Activated T-helper 2 cell treated with anti-CD3 and anti-CD28 coated beads, Interferon-gamma antibody, Interleukin-2, Interleukin-4, amounts not matched to agents 10 μg/mL and 5 μg/mL and 100 μg/mL, durations not matched to agents 14 hours and 24 hours and 36 hours (primary cell): ENCODE results near the gene C16orf78. TPM values are rescaled to one million over a fixed set of nuclear protein-coding genes. Genes with fewer than 3 reads are reported as not detected.
"Not testable (repeated sequence)": the region's sequence is repeated elsewhere in the genome, so short reads cannot be mapped to it uniquely, and the experiment has no call there.

ENCODE experiments used
- DNase-seq: peaks from one replicate; pipeline ENCODE4 v3.0.0; 2021; ENCODE audit warnings: low spot score
- H3K27ac Mint-ChIP-seq: one replicate; pipeline ENCODE4 v1.8.0; 2021; ENCODE audit warnings: mixed read lengths
- H3K27me3 Mint-ChIP-seq: one replicate; pipeline ENCODE4 v1.8.0; 2021; ENCODE audit warnings: low read depth, mixed read lengths
- H3K36me3 Mint-ChIP-seq: one replicate; pipeline ENCODE4 v1.8.0; 2021; ENCODE audit warnings: low read depth, mixed read lengths
- H3K4me1 Mint-ChIP-seq: one replicate; pipeline ENCODE4 v1.8.0; 2021; ENCODE audit warnings: low read depth, mixed read lengths
- H3K4me3 Mint-ChIP-seq: one replicate; pipeline ENCODE4 v1.8.0; 2021; ENCODE audit warnings: low read depth, mild to moderate bottlenecking, moderate library complexity, mixed read lengths
- H3K9me3 Mint-ChIP-seq: one replicate; pipeline ENCODE4 v1.8.0; 2021; ENCODE audit warnings: mixed read lengths
- intact Hi-C: fragments of 100-400 bp; cut with micrococcal nuclease; formaldehyde crosslinking; loops from one replicate; pipeline ENCODE4 v1.15.1; 2023
- total RNA-seq: library from RNA; stranded (reverse); gene quantifications from 2 replicates; pipeline ENCODE4 v1.2.3, GENCODE V29; 2022

Gene C16orf78
- total RNA-seq, 1 donor from 2014 or later, result not detected

- H3K4me1 Mint-ChIP-seq, result no peaks in the 10 kb centered on the region
- intact Hi-C loops, result no loop called here
- H3K9me3 Mint-ChIP-seq, result no peaks in the 10 kb centered on the region
- no peak overlapping the region for H3K27ac Mint-ChIP-seq
- peaks cover 1% of the 10 kb centered on the region for H3K27me3 Mint-ChIP-seq
- no peak for DNase-seq
- no peak overlapping the region for H3K4me3 Mint-ChIP-seq
- H3K36me3 Mint-ChIP-seq, result no peaks in the 10 kb centered on the region
Measured at GRCh38 chr16:49354101-49354500, 19.5 kb upstream of the C16orf78 start.

GRCh38 chr16:49354991-49355390 is 18.6 kb upstream of the C16orf78 start:
- Mint-ChIP-seq H3K9me3 (no peaks in the 10 kb centered on the region), H3K36me3 (no peaks in the 10 kb centered on the region), H3K27me3 (peaks cover 1% of the 10 kb centered on the region), H3K4me1 (no peaks in the 10 kb centered on the region), H3K27ac (no peak overlapping the region), H3K4me3 (no peak overlapping the region)
- DNase-seq, result no peak
- intact Hi-C loops, result no loop called here

- no peaks in the 10 kb centered on the region for H3K36me3 Mint-ChIP-seq
- no peak overlapping the region for H3K27ac Mint-ChIP-seq
- no peak for DNase-seq
- H3K4me3 Mint-ChIP-seq, result no peak overlapping the region
- H3K27me3 Mint-ChIP-seq, result no peaks in the 10 kb centered on the region
- H3K9me3 Mint-ChIP-seq, result no peaks in the 10 kb centered on the region
- intact Hi-C loops, result no loop called here
- no peaks in the 10 kb centered on the region for H3K4me1 Mint-ChIP-seq
Measured at GRCh38 chr16:49355933-49356665, 17.5 kb upstream of the C16orf78 start.

GRCh38 chr16:49356728-49357488 is 16.7 kb upstream of the C16orf78 start:
- no peak overlapping the region for H3K4me3 Mint-ChIP-seq
- H3K9me3 Mint-ChIP-seq, result no peaks in the 10 kb centered on the region
- no peaks in the 10 kb centered on the region for H3K36me3 Mint-ChIP-seq
- no peak for DNase-seq
- no peaks in the 10 kb centered on the region for H3K4me1 Mint-ChIP-seq
- intact Hi-C loops, result no loop called here
- no peak overlapping the region for H3K27ac Mint-ChIP-seq
- H3K27me3 Mint-ChIP-seq, result no peaks in the 10 kb centered on the region

GRCh38 chr16:49359591-49359990 is 14.0 kb upstream of the C16orf78 start:
- Mint-ChIP-seq H3K27ac (no peak overlapping the region), H3K4me3 (no peak overlapping the region), H3K9me3 (no peaks in the 10 kb centered on the region), H3K4me1 (no peaks in the 10 kb centered on the region), H3K36me3 (no peaks in the 10 kb centered on the region), H3K27me3 (no peaks in the 10 kb centered on the region)
- DNase-seq, result no peak
- intact Hi-C loops, result no loop called here

GRCh38 chr16:49361731-49362130 is 11.9 kb upstream of the C16orf78 start:
- intact Hi-C loops, H3K27ac Mint-ChIP-seq: not testable (repeated sequence)

GRCh38 chr16:49362230-49362629 is 11.4 kb upstream of the C16orf78 start:
- Mint-ChIP-seq H3K9me3 (no peaks in the 10 kb centered on the region), H3K4me1 (no peaks in the 10 kb centered on the region), H3K36me3 (no peaks in the 10 kb centered on the region), H3K4me3 (no peak overlapping the region), H3K27me3 (no peaks in the 10 kb centered on the region), H3K27ac (no peak overlapping the region)
- DNase-seq, result no peak
- intact Hi-C loops, result no loop called here

More at GRCh38 chr16:49361731-49362130, 11.9 kb upstream of the C16orf78 start:
- not testable (repeated sequence) for DNase-seq, H3K9me3 Mint-ChIP-seq, H3K4me3 Mint-ChIP-seq, H3K27me3 Mint-ChIP-seq, H3K4me1 Mint-ChIP-seq, H3K36me3 Mint-ChIP-seq

GRCh38 chr16:49365711-49366509 is 7.7 kb upstream of the C16orf78 start:
- intact Hi-C loops, result no loop called here
- Mint-ChIP-seq H3K36me3 (no peaks in the 10 kb centered on the region), H3K4me1 (no peaks in the 10 kb centered on the region), H3K9me3 (no peaks in the 10 kb centered on the region), H3K4me3 (no peak overlapping the region), H3K27me3 (no peaks in the 10 kb centered on the region), H3K27ac (no peak overlapping the region)
- DNase-seq, result no peak

GRCh38 chr16:49366669-49367068 is 6.9 kb upstream of the C16orf78 start:
- no peak overlapping the region for H3K4me3 Mint-ChIP-seq
- intact Hi-C loops, result no loop called here
- H3K27me3 Mint-ChIP-seq, result no peaks in the 10 kb centered on the region
- H3K9me3 Mint-ChIP-seq, result no peaks in the 10 kb centered on the region
- H3K4me1 Mint-ChIP-seq, result no peaks in the 10 kb centered on the region
- H3K36me3 Mint-ChIP-seq, result no peaks in the 10 kb centered on the region
- H3K27ac Mint-ChIP-seq, result no peak overlapping the region
- DNase-seq, result no peak

- intact Hi-C loops, result no loop called here
Measured at GRCh38 chr16:49369651-49370611, 3.7 kb upstream of the C16orf78 start.

GRCh38 chr16:49376206-49376605 is 2.6 kb downstream of the C16orf78 start:
- Mint-ChIP-seq H3K9me3 (no peaks in the 10 kb centered on the region), H3K4me1 (no peaks in the 10 kb centered on the region), H3K27ac (no peak overlapping the region), H3K4me3 (no peak overlapping the region), H3K36me3 (no peaks in the 10 kb centered on the region), H3K27me3 (no peaks in the 10 kb centered on the region)
- intact Hi-C loops, result no loop called here
- DNase-seq, result no peak

More at GRCh38 chr16:49369651-49370611, 3.7 kb upstream of the C16orf78 start:
- no peak for DNase-seq
- no peaks in the 10 kb centered on the region for H3K36me3 Mint-ChIP-seq
- no peaks in the 10 kb centered on the region for H3K4me1 Mint-ChIP-seq
- no peak overlapping the region for H3K4me3 Mint-ChIP-seq
- H3K9me3 Mint-ChIP-seq, result no peaks in the 10 kb centered on the region
- no peak overlapping the region for H3K27ac Mint-ChIP-seq
- H3K27me3 Mint-ChIP-seq, result no peaks in the 10 kb centered on the region

GRCh38 chr16:49377196-49377755 is 3.7 kb downstream of the C16orf78 start:
- no peak for DNase-seq
- no peaks in the 10 kb centered on the region for H3K4me1 Mint-ChIP-seq
- no peaks in the 10 kb centered on the region for H3K36me3 Mint-ChIP-seq
- no peaks in the 10 kb centered on the region for H3K27me3 Mint-ChIP-seq
- H3K9me3 Mint-ChIP-seq, result no peaks in the 10 kb centered on the region
- H3K27ac Mint-ChIP-seq, result no peak overlapping the region
- H3K4me3 Mint-ChIP-seq, result no peak overlapping the region
- intact Hi-C loops, result no loop called here
